Measurements from ENCODE around the gene RAB39A. TPM values are rescaled to one million over a fixed set of nuclear protein-coding genes. Genes with fewer than 3 reads are reported as not detected.

Gene RAB39A, protein sequence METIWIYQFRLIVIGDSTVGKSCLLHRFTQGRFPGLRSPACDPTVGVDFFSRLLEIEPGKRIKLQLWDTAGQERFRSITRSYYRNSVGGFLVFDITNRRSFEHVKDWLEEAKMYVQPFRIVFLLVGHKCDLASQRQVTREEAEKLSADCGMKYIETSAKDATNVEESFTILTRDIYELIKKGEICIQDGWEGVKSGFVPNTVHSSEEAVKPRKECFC
- 0.21 to 0.69 TPM (median 0.52 TPM) in 5 replicates for total RNA-seq (2022; extraction: Qiagen RNA extraction)

GRCh38 chr11:107928046-107928766 is at the start of gene RAB39A:
Gene RAB39A, plus strand, starts transcription at chr11:107928448. Its CDS starts 121 bp downstream, at chr11:107928569.

GRCh38 chr11:108008656-108009496 is 80.6 kb downstream of the RAB39A start, which contains the start of gene CUL5:
Gene CUL5, plus strand, starts transcription at chr11:108008898. Its CDS starts 451 bp downstream, at chr11:108009349.

Other genes starting within 250 kb of the RAB39A start
- gene SLN, start 216.4 kb upstream of the RAB39A start, total RNA-seq (2022; extraction: Qiagen RNA extraction): 1.6 to 2.8 TPM (median 2.0 TPM) in 5 replicates
- 44.1 to 53.6 TPM (median 47.5 TPM) in 5 replicates for gene SLC35F2, start 69.7 kb upstream of the RAB39A start, total RNA-seq (2022; extraction: Qiagen RNA extraction)
- gene CUL5, start 80.5 kb downstream of the RAB39A start, total RNA-seq (2022; extraction: Qiagen RNA extraction): 7.1 to 13.2 TPM (median 11.0 TPM) in 5 replicates
- 60.9 to 76.4 TPM (median 66.5 TPM) in 5 replicates for gene ACAT1, start 193.1 kb downstream of the RAB39A start, total RNA-seq (2022; extraction: Qiagen RNA extraction)